ENCODE measurements around the gene SLC35G3. TPM values are rescaled to one million over a fixed set of nuclear protein-coding genes. Genes with fewer than 3 reads are reported as not detected.
"Not testable (repeated sequence)": the region's sequence is repeated elsewhere in the genome, so short reads cannot be mapped to it uniquely, and the experiment has no call there.

Gene SLC35G3
- total RNA-seq, 1 donor from 2014 or later, result not detected

GRCh38 chr17:35183332-35183731 is 10.9 kb downstream of the SLC35G3 start:
- TF ChIP-seq CTCF (IDR thresholded peaks at IDR 0.05) (no peak), POLR2AphosphoS5 (IDR thresholded peaks at IDR 0.05; ENCODE audit: insufficient read depth in 1 of 2, low read depth in 1 of 2) (no peak), POLR2A (IDR thresholded peaks at IDR 0.05) (no peak)
- peak in 1 of 2 donors; percentile 69 for DNase-seq (ENCODE audit: extremely low spot score in 2 of 2)
- intact Hi-C loops (cut with DNase I), result no loop called here
- no peaks in the 10 kb centered on the region for H3K4me1 ChIP-seq
- no peaks in the 10 kb centered on the region for H3K36me3 ChIP-seq
- no peak overlapping the region for H3K4me3 ChIP-seq
- no peak overlapping the region for H3K27ac ChIP-seq
- H3K27me3 ChIP-seq, result no peaks in the 10 kb centered on the region
- H3K9me3 ChIP-seq, result no peaks in the 10 kb centered on the region

- not testable (repeated sequence) for H3K36me3 ChIP-seq; DNase-seq (ENCODE audit: extremely low spot score in 2 of 2); H3K9me3 ChIP-seq; H3K4me3 ChIP-seq; H3K4me1 ChIP-seq; H3K27ac ChIP-seq; H3K27me3 ChIP-seq
- intact Hi-C loops (cut with DNase I), result loop anchor here (10.0 kb wide), 1 partner anchor 355 kb away; the partner anchor contains the start of gene SLFN12L
Measured at GRCh38 chr17:35179379-35179778, 14.8 kb downstream of the SLC35G3 start.

- Histone ChIP-seq H3K4me3 (no peak overlapping the region), H3K27me3 (no peaks in the 10 kb centered on the region), H3K9me3 (no peaks in the 10 kb centered on the region), H3K4me1 (peaks cover 1% of the 10 kb centered on the region), H3K27ac (no peak overlapping the region), H3K36me3 (no peaks in the 10 kb centered on the region)
- intact Hi-C loops (cut with DNase I), result loop anchor here (10.0 kb wide), 1 partner anchor 358 kb away; the partner anchor contains the start of gene SLFN12L
- TF ChIP-seq CTCF (IDR thresholded peaks at IDR 0.05) (no peak), POLR2AphosphoS5 (IDR thresholded peaks at IDR 0.05; ENCODE audit: insufficient read depth in 1 of 2, low read depth in 1 of 2) (no peak), POLR2A (IDR thresholded peaks at IDR 0.05) (no peak)
- no peak for DNase-seq (ENCODE audit: extremely low spot score in 2 of 2)
Measured at GRCh38 chr17:35176897-35177296, 17.3 kb downstream of the SLC35G3 start.

- no peak overlapping the region for H3K27ac ChIP-seq
- no peak overlapping the region for H3K4me3 ChIP-seq
- intact Hi-C loops (cut with DNase I), result loop anchor here (10.0 kb wide), 1 partner anchor 359 kb away; the partner anchor contains the start of gene SLFN12L
- H3K27me3 ChIP-seq, result no peaks in the 10 kb centered on the region
- DNase-seq (ENCODE audit: extremely low spot score in 2 of 2), result no peak
- peaks cover 7% of the 10 kb centered on the region for H3K4me1 ChIP-seq
- no peaks in the 10 kb centered on the region for H3K36me3 ChIP-seq
- no peak for TF ChIP-seq POLR2AphosphoS5 (IDR thresholded peaks at IDR 0.05; ENCODE audit: insufficient read depth in 1 of 2, low read depth in 1 of 2)
- no peak for TF ChIP-seq POLR2A (IDR thresholded peaks at IDR 0.05)
- no peak for TF ChIP-seq CTCF (IDR thresholded peaks at IDR 0.05)
- H3K9me3 ChIP-seq, result no peaks in the 10 kb centered on the region
Measured at GRCh38 chr17:35175638-35176415, 18.4 kb downstream of the SLC35G3 start.

- Histone ChIP-seq H3K4me3 (no peak overlapping the region), H3K27ac (no peak overlapping the region), H3K36me3 (no peaks in the 10 kb centered on the region), H3K4me1 (peaks cover 7% of the 10 kb centered on the region), H3K27me3 (no peaks in the 10 kb centered on the region), H3K9me3 (no peaks in the 10 kb centered on the region)
- intact Hi-C loops (cut with DNase I), result loop anchor here (10.0 kb wide), 1 partner anchor 360 kb away; the partner anchor contains the start of gene SLFN12L
- no peak for DNase-seq (ENCODE audit: extremely low spot score in 2 of 2)
- TF ChIP-seq CTCF (IDR thresholded peaks at IDR 0.05), result no peak
Measured at GRCh38 chr17:35174835-35175334, 19.3 kb downstream of the SLC35G3 start.

- DNase-seq (ENCODE audit: extremely low spot score in 2 of 2); H3K36me3 ChIP-seq: not testable (repeated sequence)
Measured at GRCh38 chr17:35172321-35172720, 21.9 kb downstream of the SLC35G3 start.

More at GRCh38 chr17:35172321-35172720, 21.9 kb downstream of the SLC35G3 start:
- H3K9me3 ChIP-seq, H3K27ac ChIP-seq, H3K4me3 ChIP-seq, H3K4me1 ChIP-seq, H3K27me3 ChIP-seq: not testable (repeated sequence)
- intact Hi-C loops (cut with DNase I), result loop anchor here (10.0 kb wide), 1 partner anchor 362 kb away; the partner anchor contains the start of gene SLFN12L

Measured in vagina (tissue), 2 donors.